ENCODE measurements around the gene AKT3. TPM values are rescaled to one million over a fixed set of nuclear protein-coding genes. Genes with fewer than 3 reads are reported as not detected.

AKT3 gene
- total and polyA plus RNA-seq, 2 experiments from 2014 or later = 3.5 to 23.4 TPM

- Histone ChIP-seq H3K4me1 (ENCODE audit: low read depth) (no peaks in the 10 kb centered on the region), H3K4me3 (no peak overlapping the region), H3K9me3 (ENCODE audit: low read depth) (no peaks in the 10 kb centered on the region), H3K36me3 (peaks cover 4% of the 10 kb centered on the region), H3K27me3 (no peaks in the 10 kb centered on the region), H3K27ac (no peak overlapping the region)
- no peak for TF ChIP-seq CTCF (IDR thresholded peaks at IDR 0.05; ENCODE audit: low read depth, low read length)
- no peak for DNase-seq (ENCODE audit: low read depth in 1 of 2, low spot score in 1 of 2)
Observed at GRCh38 chr1:243568793-243569192, 281.2 kb downstream of the AKT3 start.

- H3K4me3 ChIP-seq = no peak overlapping the region
- no peaks in the 10 kb centered on the region for H3K36me3 ChIP-seq
- no peak for DNase-seq (ENCODE audit: low read depth in 1 of 2, low spot score in 1 of 2)
- TF ChIP-seq CTCF (IDR thresholded peaks at IDR 0.05; ENCODE audit: low read depth, low read length) = no peak
- no peaks in the 10 kb centered on the region for H3K4me1 ChIP-seq (ENCODE audit: low read depth)
- no peaks in the 10 kb centered on the region for H3K27me3 ChIP-seq
- H3K9me3 ChIP-seq (ENCODE audit: low read depth) = no peaks in the 10 kb centered on the region
- H3K27ac ChIP-seq = no peak overlapping the region
Observed at GRCh38 chr1:243564814-243565213, 285.2 kb downstream of the AKT3 start.

- peaks cover 3% of the 10 kb centered on the region for H3K4me1 ChIP-seq (ENCODE audit: low read depth)
- no peaks in the 10 kb centered on the region for H3K9me3 ChIP-seq (ENCODE audit: low read depth)
- H3K27ac ChIP-seq = no peak overlapping the region
- no peak for DNase-seq (ENCODE audit: low read depth in 1 of 2, low spot score in 1 of 2)
- TF ChIP-seq CTCF (IDR thresholded peaks at IDR 0.05; ENCODE audit: low read depth, low read length) = no peak
- H3K27me3 ChIP-seq = no peaks in the 10 kb centered on the region
- H3K36me3 ChIP-seq = no peaks in the 10 kb centered on the region
- no peak overlapping the region for H3K4me3 ChIP-seq
Observed at GRCh38 chr1:243563732-243564131, 286.3 kb downstream of the AKT3 start.

GRCh38 chr1:243562473-243562872 lies 287.6 kb downstream of the AKT3 start:
- peak overlapping the region; percentile 55 for H3K27ac ChIP-seq
- TF ChIP-seq CTCF (IDR thresholded peaks at IDR 0.05; ENCODE audit: low read depth, low read length) = no peak

GRCh38 chr1:243561588-243562319 lies 288.3 kb downstream of the AKT3 start:
- TF ChIP-seq CTCF (IDR thresholded peaks at IDR 0.05; ENCODE audit: low read depth, low read length) = no peak
- Histone ChIP-seq H3K27me3 (no peaks in the 10 kb centered on the region), H3K4me1 (ENCODE audit: low read depth) (peaks cover 3% of the 10 kb centered on the region), H3K27ac (peak overlapping the region; percentile 55), H3K9me3 (ENCODE audit: low read depth) (no peaks in the 10 kb centered on the region), H3K4me3 (no peak overlapping the region), H3K36me3 (no peaks in the 10 kb centered on the region)
- no peak for DNase-seq (ENCODE audit: low read depth in 1 of 2, low spot score in 1 of 2)

More at GRCh38 chr1:243562473-243562872, 287.6 kb downstream of the AKT3 start:
- Histone ChIP-seq H3K27me3 (no peaks in the 10 kb centered on the region), H3K36me3 (no peaks in the 10 kb centered on the region), H3K4me3 (no peak overlapping the region), H3K4me1 (ENCODE audit: low read depth) (peaks cover 3% of the 10 kb centered on the region), H3K9me3 (ENCODE audit: low read depth) (no peaks in the 10 kb centered on the region)
- DNase-seq (ENCODE audit: low read depth in 1 of 2, low spot score in 1 of 2) = peak in 1 of 2 donors; percentile 53

Measured in cardiac muscle cell (in vitro differentiated cells and primary cell).